B cell (primary cell): Measurements from ENCODE around the gene PDCD5.

Experiments used
- CTCF ChIP-seq: fragments of 200-600 bp; IDR thresholded peaks from one replicate; pipeline ENCODE4 v1.8.0; 2022; ENCODE audit warnings: antibody characterized with exemption, mild to moderate bottlenecking
- EZH2 ChIP-seq: IDR thresholded peaks from 2 replicates; pipeline ENCODE4 v1.6.1; 2012; ENCODE audit warnings: borderline replicate concordance, low read depth, mild to moderate bottlenecking, moderate library complexity, low read length; ENCODE audit not compliant: insufficient read depth, poor library complexity, severe bottlenecking

GRCh38 chr19:32605544-32605943 lies 24.6 kb downstream of the PDCD5 start:
- TF ChIP-seq CTCF (no peak), EZH2 (no peak)
